GM21515 (cell line): ENCODE results near the gene BMERB1.

Experiments used
- ATAC-seq: cut with Tn5 transposase; IDR thresholded peaks from one replicate; pipeline ENCODE4 v1.9.1; 2021; ENCODE audit not compliant: unreplicated experiment

The BMERB1 gene

GRCh38 chr16:15493466-15494180, 59.2 kb downstream of the BMERB1 start:
- no peak for ATAC-seq

GRCh38 chr16:15494236-15494635, 59.8 kb downstream of the BMERB1 start:
- no peak for ATAC-seq

GRCh38 chr16:15495898-15496297, 61.5 kb downstream of the BMERB1 start:
- ATAC-seq: no peak

- ATAC-seq: no peak
Measured at GRCh38 chr16:15498427-15499175, 64.2 kb downstream of the BMERB1 start.

GRCh38 chr16:15502041-15502725, 67.8 kb downstream of the BMERB1 start:
- ATAC-seq: no peak

- ATAC-seq: no peak
Measured at GRCh38 chr16:15506441-15506840, 72.1 kb downstream of the BMERB1 start.

GRCh38 chr16:15507301-15507958, 73.0 kb downstream of the BMERB1 start:
- ATAC-seq: no peak

GRCh38 chr16:15507959-15508627, 73.7 kb downstream of the BMERB1 start:
- no peak for ATAC-seq

- no peak for ATAC-seq
Measured at GRCh38 chr16:15509051-15509592, 74.7 kb downstream of the BMERB1 start.

GRCh38 chr16:15509593-15510535, 75.5 kb downstream of the BMERB1 start:
- no peak for ATAC-seq

- ATAC-seq: no peak
Measured at GRCh38 chr16:15510992-15511391, 76.6 kb downstream of the BMERB1 start.

- ATAC-seq: no peak
Measured at GRCh38 chr16:15511759-15512487, 77.5 kb downstream of the BMERB1 start.

- no peak for ATAC-seq
Measured at GRCh38 chr16:15513156-15513555, 78.8 kb downstream of the BMERB1 start.

GRCh38 chr16:15515992-15516391, 81.6 kb downstream of the BMERB1 start:
- no peak for ATAC-seq

- no peak for ATAC-seq
Measured at GRCh38 chr16:15516609-15517008, 82.2 kb downstream of the BMERB1 start.

GRCh38 chr16:15517743-15518377, 83.5 kb downstream of the BMERB1 start:
- no peak for ATAC-seq

- ATAC-seq: no peak
Measured at GRCh38 chr16:15518381-15519351, 84.3 kb downstream of the BMERB1 start.
